Fibroblast of mammary gland (primary cell): ENCODE measurements around the gene RPL13A.
A peak's percentile ranks its signal among the peaks of the same experiment; 100 is the strongest.
"Not testable (repeated sequence)": the region's sequence is repeated elsewhere in the genome, so short reads cannot be mapped to it uniquely, and the experiment has no call there.

Source experiments
- DNase-seq: peaks from one replicate; pipeline ENCODE4 v3.0.0-alpha.2; 2010; ENCODE audit warnings: low read depth
- H3K4me3 ChIP-seq: 2 replicates; pipeline ENCODE4 v1.5.1; 2011; ENCODE audit warnings: low read depth, mild to moderate bottlenecking, low read length, moderate library complexity; ENCODE audit not compliant: control insufficient read depth
- CTCF ChIP-seq: conservative IDR thresholded peaks from 2 replicates; pipeline ENCODE4 v1.5.1; 2011; ENCODE audit warnings: low read depth, low read length, inconsistent platforms; ENCODE audit not compliant: control insufficient read depth, insufficient read depth

The RPL13A gene

DNA sequence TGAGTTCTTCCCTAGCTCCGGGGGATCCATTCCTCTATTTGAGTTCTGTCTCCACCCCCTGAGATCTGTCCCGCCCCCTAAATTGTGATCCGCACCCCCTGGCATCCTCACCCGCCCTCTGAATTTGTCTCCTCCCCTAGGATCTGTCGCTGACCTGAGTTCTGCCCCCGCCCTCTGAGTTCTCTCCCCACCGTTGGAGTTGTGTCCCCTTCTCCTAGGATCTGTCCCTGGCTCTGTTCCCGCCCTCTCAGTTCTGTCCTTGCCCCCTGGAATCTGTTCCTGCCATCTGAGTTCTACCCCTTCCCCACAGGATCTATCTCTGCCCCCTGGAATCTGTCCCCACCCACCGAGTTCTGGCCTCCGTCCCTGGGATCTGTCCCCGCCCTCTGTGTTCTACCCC, 45.1 kb upstream of the RPL13A start:
- DNase-seq = no peak
- TF ChIP-seq CTCF = no peak
- H3K4me3 ChIP-seq = peak overlapping the region; percentile 68

DNA sequence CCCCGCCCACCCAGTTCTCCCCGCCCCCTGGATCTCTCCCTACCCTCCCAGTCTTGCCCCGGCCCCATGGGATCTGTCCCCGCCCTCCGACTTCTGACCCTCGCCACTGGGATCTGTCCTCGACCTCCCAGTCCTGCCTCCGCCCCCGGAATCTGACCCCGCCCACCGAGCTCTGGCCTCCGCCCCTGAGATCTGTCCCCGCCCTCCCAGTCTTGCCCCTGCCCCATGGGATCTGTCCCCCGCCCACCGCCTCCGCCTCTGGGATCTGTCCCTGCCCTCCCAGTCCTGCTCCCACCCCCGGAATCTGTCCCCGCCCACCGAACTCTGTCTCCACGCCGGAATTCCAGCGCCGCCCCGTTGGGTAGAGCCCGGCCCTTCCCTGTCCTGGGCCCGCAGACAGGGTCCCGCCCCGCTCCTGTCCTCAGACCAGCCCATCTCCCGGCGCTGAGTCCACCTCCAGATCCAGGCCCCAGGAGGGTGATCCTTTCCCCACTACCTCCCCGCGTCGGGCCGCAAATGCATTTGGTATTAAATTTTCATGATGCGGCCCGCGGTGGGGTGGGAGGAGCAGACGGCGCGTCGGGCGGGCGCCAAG, 44.5 kb upstream of the RPL13A start:
- H3K4me3 ChIP-seq = peak overlapping the region; percentile 68
- no peak for TF ChIP-seq CTCF
- DNase-seq = peak; percentile 86

DNA sequence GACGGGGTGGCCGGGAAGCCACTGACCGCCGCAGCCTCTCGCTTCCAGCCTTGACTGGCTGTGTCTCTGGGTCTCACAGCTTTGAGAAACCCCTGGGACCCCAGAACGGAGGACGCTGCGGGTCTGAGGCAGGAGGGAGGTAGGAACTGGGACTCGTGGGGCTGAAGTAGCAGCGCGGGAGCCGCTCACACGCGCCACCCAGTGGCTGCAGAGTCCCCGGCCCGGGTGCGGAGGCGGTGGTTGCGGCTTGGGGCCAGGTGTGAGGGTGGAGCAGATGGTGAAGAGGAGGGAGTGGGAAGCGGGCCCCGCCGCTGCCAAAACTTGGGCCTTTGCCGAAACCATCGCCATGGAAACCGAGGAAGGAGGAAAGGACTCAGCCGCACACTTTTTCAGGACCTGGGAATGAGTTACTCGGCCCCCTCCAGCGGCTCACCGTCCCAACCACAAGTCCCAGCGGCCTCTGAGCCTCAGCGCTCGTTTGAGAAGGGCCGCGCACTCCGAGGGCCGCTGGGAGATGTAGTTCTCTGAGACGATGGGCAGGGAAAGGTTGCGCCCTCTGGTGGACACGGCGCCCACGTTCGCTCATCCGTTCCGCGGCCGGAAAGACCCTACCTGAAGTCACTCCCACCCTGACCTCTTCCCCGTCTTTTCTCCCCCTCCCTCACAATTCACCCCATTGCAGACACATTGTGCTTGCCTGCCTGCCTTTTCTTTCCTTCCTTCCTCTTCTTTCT, 43.9 kb upstream of the RPL13A start:
- H3K4me3 ChIP-seq = peak overlapping the region; percentile 68
- TF ChIP-seq CTCF = peak; percentile 67
- DNase-seq = peak; percentile 94

GRCh38 chr19:49444100-49444700, 43.2 kb upstream of the RPL13A start:
- DNase-seq, H3K4me3 ChIP-seq: not testable (repeated sequence)

DNA sequence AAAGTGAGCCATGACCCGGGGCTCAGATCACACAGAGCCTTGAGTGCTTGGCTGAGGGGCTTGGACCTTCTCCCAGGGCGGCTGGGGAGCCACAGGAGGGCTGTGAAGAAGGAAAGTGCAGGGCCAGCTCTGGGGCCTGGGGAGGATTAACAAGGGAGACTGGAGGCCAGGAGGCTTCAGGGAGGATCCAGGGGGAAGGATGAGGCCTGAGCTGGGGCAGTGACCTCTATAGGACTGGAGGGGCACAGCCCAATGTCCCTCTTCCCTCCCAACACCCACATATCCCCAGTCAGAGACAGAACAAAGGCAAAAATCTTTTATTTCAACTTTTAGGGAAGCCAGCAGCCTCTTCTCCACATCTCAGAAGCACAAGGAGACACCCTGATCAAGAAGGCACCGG, 41.4 kb upstream of the RPL13A start:
- H3K4me3 ChIP-seq = no peak overlapping the region
- no peak for DNase-seq
- no peak for TF ChIP-seq CTCF

GRCh38 chr19:49447485-49448431, 39.6 kb upstream of the RPL13A start:
- DNase-seq = peak; percentile 69
- peak overlapping the region; percentile 6 for H3K4me3 ChIP-seq
- no peak for TF ChIP-seq CTCF
